Measurements from ENCODE around the gene INHBB.

The INHBB gene

DNA sequence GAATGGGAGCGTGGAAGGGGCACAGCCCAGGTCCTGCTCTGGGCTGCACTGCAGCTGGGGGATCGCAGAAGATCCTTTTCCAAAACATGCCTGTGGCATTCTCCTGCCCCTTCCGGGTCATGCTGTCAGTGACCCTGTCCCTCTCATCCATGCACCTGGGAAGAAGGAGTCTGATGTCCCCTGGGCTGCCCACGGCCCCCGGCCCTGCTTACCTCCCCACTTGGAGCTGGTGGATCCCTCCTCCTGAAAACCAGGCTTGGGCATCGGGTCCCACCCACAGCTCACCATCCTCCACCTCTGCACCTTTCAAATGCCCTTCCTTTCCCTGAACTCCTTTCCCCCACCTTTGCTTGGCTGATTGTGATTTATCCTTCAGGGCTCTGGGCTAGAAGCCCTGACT is 11.8 kb downstream of the INHBB start:
- DNase-seq (ENCODE audit: low spot score), result no peak

DNA sequence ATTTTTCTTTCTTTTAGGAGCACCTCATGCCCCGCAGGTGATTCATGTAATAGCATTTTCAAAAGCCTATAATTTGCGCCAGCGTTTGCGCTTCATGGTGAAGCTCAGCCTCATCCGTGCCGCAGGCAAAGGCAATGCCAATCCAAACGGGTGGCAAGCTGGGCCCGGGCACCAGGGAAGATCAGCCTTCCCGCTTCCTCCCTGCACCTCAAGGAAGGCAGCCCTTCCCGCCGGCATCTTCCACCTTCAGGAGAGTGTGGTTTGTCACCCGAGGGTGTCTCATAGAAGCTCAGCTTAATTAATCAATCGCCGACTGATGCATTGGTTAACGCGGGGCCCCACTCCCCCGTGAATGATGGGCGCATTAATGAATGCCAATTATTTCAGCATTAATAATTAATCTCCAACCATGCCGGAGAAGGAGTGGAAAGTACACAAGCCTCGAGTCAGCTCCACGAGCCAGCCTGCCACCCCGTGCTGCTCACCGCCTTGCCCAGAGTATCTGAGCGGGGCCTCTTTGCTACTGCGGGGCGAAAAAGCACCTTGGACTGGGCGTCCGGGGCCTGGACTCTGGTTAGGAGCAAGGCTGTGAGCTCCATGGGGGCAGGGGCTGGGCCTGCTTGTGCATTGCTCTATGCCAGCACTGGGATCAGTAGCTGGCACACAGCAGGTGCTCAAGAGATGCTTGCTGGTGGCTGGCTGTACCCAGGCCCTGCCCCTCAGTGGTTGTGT is 13.0 kb downstream of the INHBB start:
- no peak for DNase-seq (ENCODE audit: low spot score)

- no peak for DNase-seq (ENCODE audit: low spot score)
Measured at GRCh38 chr2:120360307-120360855, 14.4 kb downstream of the INHBB start.

GRCh38 chr2:120362926-120363325 is 17.0 kb downstream of the INHBB start:
- no peak for DNase-seq (ENCODE audit: low spot score)

GRCh38 chr2:120365236-120365793 is 19.4 kb downstream of the INHBB start:
- DNase-seq (ENCODE audit: low spot score), result no peak

DNA sequence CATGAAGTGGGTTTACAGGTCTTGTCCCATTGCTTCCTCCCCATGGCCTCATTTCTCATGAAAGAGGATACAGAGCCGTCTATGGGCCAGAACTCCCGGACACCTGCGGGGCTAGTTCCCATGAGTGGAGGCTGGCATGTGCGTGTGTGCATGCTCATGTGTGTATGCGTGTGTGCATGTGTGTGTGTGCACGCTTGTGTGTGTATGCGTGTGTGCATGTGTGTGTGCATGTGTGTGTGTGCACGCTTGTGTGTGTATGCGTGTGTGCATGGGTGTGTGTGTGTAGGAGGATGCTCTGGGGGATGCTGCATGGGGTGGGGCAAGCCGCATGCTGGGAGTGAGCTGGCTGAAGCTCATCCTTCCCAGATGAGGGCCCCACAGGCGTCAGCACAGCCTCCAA is 20.8 kb downstream of the INHBB start:
- no peak for DNase-seq (ENCODE audit: low spot score)

DNA sequence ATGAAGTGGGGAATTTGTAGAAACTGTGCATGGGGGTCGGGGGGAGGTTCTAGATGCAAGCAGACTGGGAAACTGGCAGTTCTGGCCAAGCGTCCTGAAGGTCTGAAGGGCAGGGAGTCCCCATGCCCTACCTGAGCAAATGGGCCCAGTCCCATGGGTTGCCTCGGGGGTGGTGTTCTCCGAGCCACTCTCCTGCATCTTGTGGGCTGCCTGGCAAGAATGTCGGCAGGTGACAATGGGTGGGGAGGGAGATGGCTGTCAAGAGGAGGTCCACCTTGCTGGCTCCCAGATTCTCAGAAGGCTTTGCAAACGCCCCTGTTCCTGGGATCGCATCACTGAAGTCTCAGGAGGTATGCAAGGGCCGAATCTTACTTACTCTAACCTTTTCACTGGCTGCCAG is 21.3 kb downstream of the INHBB start:
- no peak for DNase-seq (ENCODE audit: low spot score)

GRCh38 chr2:120367649-120368048 is 21.7 kb downstream of the INHBB start:
- DNase-seq (ENCODE audit: low spot score), result no peak

DNA sequence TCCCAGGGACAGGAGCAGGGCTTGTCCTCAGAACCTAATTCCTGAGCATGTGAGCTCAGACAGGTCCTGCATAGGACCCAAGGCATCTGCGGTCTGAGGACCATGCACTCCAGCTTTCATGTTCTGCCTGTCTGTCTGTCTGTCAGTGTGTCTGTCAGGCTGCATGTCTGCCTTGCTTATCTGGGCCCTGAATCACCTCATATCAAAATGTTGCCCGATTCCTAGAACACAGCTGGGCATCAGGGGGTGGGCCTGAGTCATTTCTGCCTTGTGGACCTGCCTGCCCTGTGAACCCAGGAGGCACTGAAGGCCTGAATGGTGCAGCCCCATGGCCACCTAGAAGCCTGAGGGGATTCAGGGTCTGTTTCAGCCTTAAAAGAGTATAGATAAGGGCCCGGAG is 22.1 kb downstream of the INHBB start:
- DNase-seq (ENCODE audit: low spot score), result no peak

GRCh38 chr2:120369250-120369649 is 23.3 kb downstream of the INHBB start:
- no peak for DNase-seq (ENCODE audit: low spot score)

DNA sequence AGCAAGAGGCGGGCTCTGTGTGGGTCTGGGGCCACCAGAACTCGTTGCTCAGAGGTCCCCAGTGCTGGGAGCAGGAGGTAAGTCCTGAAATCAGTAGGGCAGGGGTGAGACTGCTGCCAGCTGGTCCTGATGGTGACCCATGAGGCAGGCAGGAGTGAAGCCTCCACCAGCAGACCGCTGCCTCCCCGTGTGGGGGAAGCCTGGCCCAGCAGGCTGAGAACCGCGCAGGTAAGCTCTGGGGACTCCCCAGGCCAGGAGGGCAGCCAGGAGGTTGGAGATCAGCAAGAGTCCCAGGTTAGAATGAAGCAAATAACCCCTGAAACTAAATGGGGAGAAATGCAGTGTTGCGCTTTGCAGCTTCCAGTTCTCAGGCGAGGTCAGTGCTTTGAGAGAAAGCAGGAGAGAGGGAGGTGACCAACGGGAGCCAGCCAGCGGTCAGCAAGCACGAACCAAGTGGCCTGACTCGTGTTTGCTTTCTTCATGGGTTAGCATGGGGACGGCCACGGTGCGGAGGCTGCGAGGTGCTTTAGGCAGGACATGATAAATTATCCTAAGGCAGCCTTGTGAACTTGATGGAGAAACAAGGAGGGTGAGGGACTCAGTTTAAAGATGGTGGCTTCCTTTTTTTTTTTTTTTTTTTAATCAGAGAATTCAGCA is 26.2 kb downstream of the INHBB start:
- DNase-seq (ENCODE audit: low spot score), result no peak

DNA sequence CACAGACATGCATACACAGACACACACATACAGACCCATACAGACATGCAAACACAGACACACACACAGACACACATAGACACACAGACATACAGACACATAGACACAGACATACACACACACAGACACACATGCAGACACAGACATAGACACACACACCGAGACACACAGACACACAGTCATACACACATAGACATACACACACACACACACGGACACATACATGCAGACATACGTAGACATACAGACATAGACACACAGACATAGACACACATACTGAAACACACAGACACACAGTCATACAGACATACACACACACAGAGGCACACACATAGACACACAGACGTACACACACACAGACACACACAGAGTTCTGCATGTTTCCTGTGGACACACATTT is 26.9 kb downstream of the INHBB start:
- DNase-seq (ENCODE audit: low spot score), result no peak

DNA sequence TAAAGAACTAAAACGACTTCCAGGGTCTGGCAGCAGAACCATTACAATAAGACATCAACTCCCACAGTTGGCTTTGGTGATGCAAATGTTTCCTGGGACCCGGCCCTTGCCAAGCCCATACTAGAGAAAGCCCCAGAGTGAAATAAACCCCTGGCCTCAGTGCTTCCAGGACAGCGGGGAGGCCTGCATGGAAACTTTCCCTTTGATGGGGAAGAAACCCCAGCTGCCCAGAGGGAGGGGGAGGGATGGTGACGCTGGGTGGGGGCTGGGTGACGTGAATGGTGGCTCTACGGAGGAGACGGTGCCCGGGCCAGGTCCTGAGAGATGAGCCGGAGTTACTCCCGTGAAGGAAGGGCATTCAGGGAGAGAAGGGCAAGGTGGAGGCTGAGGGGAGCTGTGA is 27.5 kb downstream of the INHBB start:
- DNase-seq (ENCODE audit: low spot score), result no peak

- no peak for DNase-seq (ENCODE audit: low spot score)
Measured at GRCh38 chr2:120374821-120375220, 28.9 kb downstream of the INHBB start.

GRCh38 chr2:120375251-120376020 is 29.5 kb downstream of the INHBB start:
- DNase-seq (ENCODE audit: low spot score), result no peak

GRCh38 chr2:120376101-120376500 is 30.2 kb downstream of the INHBB start:
- DNase-seq (ENCODE audit: low spot score), result no peak

GRCh38 chr2:120376679-120377640 is 31.0 kb downstream of the INHBB start:
- DNase-seq (ENCODE audit: low spot score), result no peak

DNA sequence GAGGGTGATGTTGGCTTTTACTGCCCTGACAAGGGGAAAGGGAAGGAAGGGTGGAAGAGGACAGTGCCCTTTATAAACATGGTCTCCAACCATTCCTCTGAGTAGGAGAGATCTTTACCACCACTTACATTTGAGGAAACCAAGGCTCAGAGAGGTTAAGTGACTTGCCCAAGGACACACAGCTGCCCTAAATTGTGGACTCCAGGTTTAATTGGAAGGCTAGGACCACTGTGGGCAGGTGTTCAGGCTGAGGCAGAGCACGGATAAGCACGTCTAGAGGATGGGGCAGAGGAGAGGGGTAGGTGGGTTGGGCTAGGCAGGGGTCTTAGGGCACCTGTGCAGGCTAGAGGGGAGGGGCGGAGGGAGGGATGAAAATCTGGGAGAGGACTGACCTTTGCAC is 32.7 kb downstream of the INHBB start:
- no peak for DNase-seq (ENCODE audit: low spot score)

GRCh38 chr2:120379916-120380893 is 34.3 kb downstream of the INHBB start:
- no peak for DNase-seq (ENCODE audit: low spot score)

DNA sequence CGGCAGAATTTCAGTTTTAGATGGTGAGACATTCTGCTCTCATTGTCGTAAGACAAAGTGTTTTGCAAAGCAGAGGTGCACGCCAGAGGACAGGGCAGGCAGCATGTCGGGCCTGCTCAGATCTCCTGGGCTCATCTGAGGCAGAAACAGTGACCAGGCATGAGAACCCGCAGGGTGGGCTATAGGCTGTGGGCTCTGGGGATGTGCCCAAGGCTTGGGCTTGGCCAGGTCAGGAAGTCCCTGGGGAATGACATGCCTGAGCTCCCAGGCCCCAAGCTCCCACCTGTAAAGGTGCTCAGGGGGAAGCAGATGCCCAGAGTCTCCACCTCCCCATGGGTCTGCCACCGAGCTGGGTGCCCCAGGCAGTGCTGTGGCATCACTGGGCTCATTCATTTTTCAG is 35.3 kb downstream of the INHBB start:
- DNase-seq (ENCODE audit: low spot score), result no peak
